GM10248 (cell line): Measurements from ENCODE around the gene EEF2K.
A peak's percentile ranks its signal among the peaks of the same experiment; 100 is the strongest.

ENCODE experiments used
- CTCF ChIA-PET: fragments of 300-600 bp; sonication (Branson Sonifier 250); formaldehyde crosslinking; extraction: SDS; loops from one replicate; lab custom pipeline; 2021; ENCODE audit warnings: antibody characterized with exemption; lab: Yijun Ruan, JAX
- POLR2A ChIA-PET: fragments of 350-650 bp; sonication (Branson Sonifier 250); formaldehyde crosslinking; extraction: SDS; loops from one replicate; lab custom pipeline; 2020; ENCODE audit warnings: antibody characterized with exemption; lab: Yijun Ruan, JAX
- DNase-seq: peaks from one replicate; pipeline ENCODE4 v3.0.0; 2012; ENCODE audit errors: extremely low spot score
- TF ChIP-seq, protein P1 (sequence below): IDR thresholded peaks from 2 replicates; pipeline ENCODE4 v1.5.1; 2012; ENCODE audit warnings: mild to moderate bottlenecking, low read depth; ENCODE audit errors: extremely low read depth, missing control alignments, control extremely low read depth

The EEF2K gene

GRCh38 chr16:22189473-22190080, 16.5 kb upstream of the EEF2K start:
- POLR2A ChIA-PET: interaction anchor here (0.9 kb wide), 1 partner anchor 236 kb away, joined by 3 read pairs; the partner anchor contains the start of gene UQCRC2
- no peak for DNase-seq

GRCh38 chr16:22190081-22190775, 15.8 kb upstream of the EEF2K start:
- TF ChIP-seq, protein P1, sequence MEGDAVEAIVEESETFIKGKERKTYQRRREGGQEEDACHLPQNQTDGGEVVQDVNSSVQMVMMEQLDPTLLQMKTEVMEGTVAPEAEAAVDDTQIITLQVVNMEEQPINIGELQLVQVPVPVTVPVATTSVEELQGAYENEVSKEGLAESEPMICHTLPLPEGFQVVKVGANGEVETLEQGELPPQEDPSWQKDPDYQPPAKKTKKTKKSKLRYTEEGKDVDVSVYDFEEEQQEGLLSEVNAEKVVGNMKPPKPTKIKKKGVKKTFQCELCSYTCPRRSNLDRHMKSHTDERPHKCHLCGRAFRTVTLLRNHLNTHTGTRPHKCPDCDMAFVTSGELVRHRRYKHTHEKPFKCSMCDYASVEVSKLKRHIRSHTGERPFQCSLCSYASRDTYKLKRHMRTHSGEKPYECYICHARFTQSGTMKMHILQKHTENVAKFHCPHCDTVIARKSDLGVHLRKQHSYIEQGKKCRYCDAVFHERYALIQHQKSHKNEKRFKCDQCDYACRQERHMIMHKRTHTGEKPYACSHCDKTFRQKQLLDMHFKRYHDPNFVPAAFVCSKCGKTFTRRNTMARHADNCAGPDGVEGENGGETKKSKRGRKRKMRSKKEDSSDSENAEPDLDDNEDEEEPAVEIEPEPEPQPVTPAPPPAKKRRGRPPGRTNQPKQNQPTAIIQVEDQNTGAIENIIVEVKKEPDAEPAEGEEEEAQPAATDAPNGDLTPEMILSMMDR: no peak
- CTCF ChIA-PET: interaction anchor here (1.0 to 4.9 kb wide), 8 partner anchors 10 to 191 kb away, joined by 3 to 40 read pairs (median 10); partner anchors contain the start of genes EEF2K and PDZD9
- DNase-seq: peak; percentile 95
- POLR2A ChIA-PET: interaction anchor here (0.9 to 1.4 kb wide), 3 partner anchors 18 to 237 kb away, joined by 3 read pairs; partner anchors contain the start of gene UQCRC2

More at GRCh38 chr16:22189473-22190080, 16.5 kb upstream of the EEF2K start:
- TF ChIP-seq, protein P1: no peak
- CTCF ChIA-PET: interaction anchor here (0.8 to 4.9 kb wide), 26 partner anchors 9 to 247 kb away, joined by 3 to 40 read pairs (median 7); partner anchors contain the start of genes EEF2K, MOSMO and PDZD9

- ChIA-PET CTCF (interaction anchor here (1.0 to 8.8 kb wide), 5 partner anchors 14 to 191 kb away, joined by 3 to 85 read pairs (median 4); partner anchors contain the start of genes EEF2K and POLR3E), POLR2A (interaction anchor here (1.1 to 1.4 kb wide), 2 partner anchors 17 to 238 kb away, joined by 3 read pairs; partner anchors contain the start of gene UQCRC2)
- TF ChIP-seq, protein P1: no peak
- peak; percentile 95 for DNase-seq
Measured at GRCh38 chr16:22190776-22191531, 15.1 kb upstream of the EEF2K start.

GRCh38 chr16:22191532-22192260, 14.4 kb upstream of the EEF2K start:
- DNase-seq: no peak
- ChIA-PET POLR2A (interaction anchor here (1.1 to 1.4 kb wide), 2 partner anchors 16 to 238 kb away, joined by 3 read pairs; partner anchors contain the start of gene UQCRC2), CTCF (interaction anchor here (1.0 to 8.8 kb wide), 7 partner anchors 13 to 191 kb away, joined by 3 to 85 read pairs (median 4); partner anchors contain the start of genes EEF2K and POLR3E)
- TF ChIP-seq, protein P1: no peak

- ChIA-PET POLR2A (no interaction called here), CTCF (interaction anchor here (1.0 to 8.8 kb wide), 7 partner anchors 13 to 192 kb away, joined by 3 to 85 read pairs (median 4); partner anchors contain the start of genes EEF2K and POLR3E)
- DNase-seq: peak; percentile 60
- TF ChIP-seq, protein P1: no peak
Measured at GRCh38 chr16:22192261-22193062, 13.6 kb upstream of the EEF2K start.
